GM10248 (cell line): Measurements from ENCODE around the gene RNASE11.

ENCODE experiments used
- CTCF ChIA-PET: fragments of 300-600 bp; sonication (Branson Sonifier 250); formaldehyde crosslinking; extraction: SDS; loops from one replicate; lab custom pipeline; 2021; ENCODE audit warnings: antibody characterized with exemption; lab: Yijun Ruan, JAX
- POLR2A ChIA-PET: fragments of 350-650 bp; sonication (Branson Sonifier 250); formaldehyde crosslinking; extraction: SDS; loops from one replicate; lab custom pipeline; 2020; ENCODE audit warnings: antibody characterized with exemption; lab: Yijun Ruan, JAX
- DNase-seq: peaks from one replicate; pipeline ENCODE4 v3.0.0; 2012; ENCODE audit errors: extremely low spot score
- CTCF ChIP-seq: IDR thresholded peaks from 2 replicates; pipeline ENCODE4 v1.5.1; 2012; ENCODE audit warnings: mild to moderate bottlenecking, low read depth; ENCODE audit errors: extremely low read depth, missing control alignments, control extremely low read depth

The RNASE11 gene

GRCh38 chr14:20630340-20631022 is 42.7 kb upstream of the RNASE11 start:
- DNase-seq: peak; percentile 33
- POLR2A ChIA-PET: interaction anchor here (0.6 to 0.8 kb wide), 2 partner anchors 161 to 288 kb away, joined by 3 to 6 read pairs; partner anchors contain the start of gene PNP
- CTCF ChIA-PET: interaction anchor here (0.7 to 3.3 kb wide), 9 partner anchors 9 to 227 kb away, joined by 3 to 16 read pairs (median 3); no protein-coding TSS in a partner anchor
- TF ChIP-seq CTCF: no peak

- no peak for TF ChIP-seq CTCF
- CTCF ChIA-PET: interaction anchor here (1.2 to 2.6 kb wide), 4 partner anchors 10 to 50 kb away, joined by 3 to 7 read pairs (median 4); no protein-coding TSS in a partner anchor
- POLR2A ChIA-PET: no interaction called here
- no peak for DNase-seq
Observed at GRCh38 chr14:20628063-20628854, 40.5 kb upstream of the RNASE11 start.

- no peak for DNase-seq
- ChIA-PET POLR2A (no interaction called here), CTCF (interaction anchor here (1.2 to 2.6 kb wide), 4 partner anchors 9 to 51 kb away, joined by 3 to 7 read pairs (median 4); no protein-coding TSS in a partner anchor)
- no peak for TF ChIP-seq CTCF
Observed at GRCh38 chr14:20627346-20628027, 39.7 kb upstream of the RNASE11 start.

GRCh38 chr14:20626274-20626673 is 38.5 kb upstream of the RNASE11 start:
- ChIA-PET CTCF (interaction anchor here (2.6 kb wide), 1 partner anchor 32 kb away, joined by 5 read pairs; no protein-coding TSS in a partner anchor), POLR2A (no interaction called here)
- DNase-seq: no peak
- no peak for TF ChIP-seq CTCF

- ChIA-PET POLR2A (no interaction called here), CTCF (interaction anchor here (1.0 to 3.2 kb wide), 3 partner anchors 7 to 25 kb away, joined by 3 to 21 read pairs (median 3); no protein-coding TSS in a partner anchor)
- peak; percentile 56 for DNase-seq
- no peak for TF ChIP-seq CTCF
Observed at GRCh38 chr14:20624495-20625070, 36.8 kb upstream of the RNASE11 start.
